Activated naive CD4-positive, alpha-beta T cell treated with anti-CD3 and anti-CD28 coated beads, Interleukin-2, amount 50 U/mL, for 72 hours (primary cell): ENCODE results near the gene TMPRSS13. TPM values are rescaled to one million over a fixed set of nuclear protein-coding genes. Genes with fewer than 3 reads are reported as not detected.
"Not testable (repeated sequence)": the region's sequence is repeated elsewhere in the genome, so short reads cannot be mapped to it uniquely, and the experiment has no call there.

Experiments
- ATAC-seq, 2 donors: fragments of 150-1000 bp; cut with Tn5 transposase; 2 replicates each; pipeline ENCODE4 v1.10.0; 2021; ENCODE audit warnings: mild to moderate bottlenecking in 2 of 2, moderate library complexity in 2 of 2
- DNase-seq, 2 donors: peaks; one replicate each; pipeline ENCODE4 v3.0.0; 2021 to 2022; ENCODE audit warnings: low spot score in 2 of 2
- H3K27ac Mint-ChIP-seq, 2 donors: one replicate each; pipeline ENCODE4 v1.8.0; 2022; ENCODE audit warnings: mild to moderate bottlenecking in 2 of 2, mixed read lengths in 2 of 2
- H3K36me3 Mint-ChIP-seq, 2 donors: one replicate each; pipeline ENCODE4 v1.8.0; 2022; ENCODE audit warnings: mixed read lengths in 2 of 2
- H3K9me3 Mint-ChIP-seq, 2 donors: one replicate each; pipeline ENCODE4 v1.8.0; 2022; ENCODE audit warnings: mixed read lengths in 2 of 2
- total RNA-seq, 2 donors: library from RNA; stranded (reverse); gene quantifications; one replicate each; pipeline ENCODE4 v1.2.3, GENCODE V29; 2022

The TMPRSS13 gene
- total RNA-seq, 2 donors from 2014 or later = 0.39 to 1.8 TPM

- peaks cover 0 to 5% of the 10 kb centered on the region in 2 donors for H3K36me3 Mint-ChIP-seq
- no peaks in the 10 kb centered on the region for H3K9me3 Mint-ChIP-seq
- DNase-seq (peak in 1 of 2 donors; percentile 48), ATAC-seq (peak; percentile 25 to 46)
- H3K27ac Mint-ChIP-seq = no peak overlapping the region
Measured at GRCh38 chr11:117875382-117876058, 53.7 kb downstream of the TMPRSS13 start.

GRCh38 chr11:117874910-117875381 lies 54.3 kb downstream of the TMPRSS13 start:
- ATAC-seq (peak in 1 of 2 donors; percentile 36), DNase-seq (no peak)
- Mint-ChIP-seq H3K36me3 (peaks cover 0 to 5% of the 10 kb centered on the region in 2 donors), H3K27ac (no peak overlapping the region), H3K9me3 (no peaks in the 10 kb centered on the region)

GRCh38 chr11:117874253-117874909 lies 54.8 kb downstream of the TMPRSS13 start:
- H3K36me3 Mint-ChIP-seq = peaks cover 0 to 5% of the 10 kb centered on the region in 2 donors
- DNase-seq = peak in 1 of 2 donors; percentile 47
- H3K9me3 Mint-ChIP-seq = no peaks in the 10 kb centered on the region
- H3K27ac Mint-ChIP-seq = no peak overlapping the region
- ATAC-seq = no peak

GRCh38 chr11:117873828-117874125 lies 55.4 kb downstream of the TMPRSS13 start:
- Mint-ChIP-seq H3K27ac (no peak overlapping the region), H3K36me3 (peaks cover 0 to 5% of the 10 kb centered on the region in 2 donors), H3K9me3 (no peaks in the 10 kb centered on the region)
- ATAC-seq = no peak
- peak in 1 of 2 donors; percentile 14 for DNase-seq

GRCh38 chr11:117872975-117873827 lies 56.0 kb downstream of the TMPRSS13 start:
- H3K27ac Mint-ChIP-seq = no peak overlapping the region
- peak in 1 of 2 donors; percentile 7 for DNase-seq
- peaks cover 0 to 5% of the 10 kb centered on the region in 2 donors for H3K36me3 Mint-ChIP-seq
- H3K9me3 Mint-ChIP-seq = no peaks in the 10 kb centered on the region
- no peak for ATAC-seq

- peak in 1 of 2 donors; percentile 48 for DNase-seq
- Mint-ChIP-seq H3K9me3 (no peaks in the 10 kb centered on the region), H3K36me3 (peaks cover 0 to 5% of the 10 kb centered on the region in 2 donors), H3K27ac (no peak overlapping the region)
- ATAC-seq = no peak
Measured at GRCh38 chr11:117872420-117872961, 56.7 kb downstream of the TMPRSS13 start.

- Mint-ChIP-seq H3K9me3 (no peaks in the 10 kb centered on the region), H3K36me3 (peaks cover 0 to 5% of the 10 kb centered on the region in 2 donors), H3K27ac (no peak overlapping the region)
- peak in 1 of 2 donors; percentile 44 for DNase-seq
- no peak for ATAC-seq
Measured at GRCh38 chr11:117871784-117872183, 57.4 kb downstream of the TMPRSS13 start.

- Mint-ChIP-seq H3K27ac (no peak overlapping the region), H3K36me3 (peaks cover 0 to 3% of the 10 kb centered on the region in 2 donors), H3K9me3 (no peaks in the 10 kb centered on the region)
- DNase-seq (peak in 1 of 2 donors; percentile 20), ATAC-seq (no peak)
Measured at GRCh38 chr11:117871160-117871559, 58.0 kb downstream of the TMPRSS13 start.

- DNase-seq (peak in 1 of 2 donors; percentile 33), ATAC-seq (no peak)
- no peak overlapping the region for H3K27ac Mint-ChIP-seq
- no peaks in the 10 kb centered on the region for H3K9me3 Mint-ChIP-seq
- H3K36me3 Mint-ChIP-seq = no peaks in the 10 kb centered on the region
Measured at GRCh38 chr11:117870103-117870952, 58.9 kb downstream of the TMPRSS13 start.

GRCh38 chr11:117869604-117870003 lies 59.6 kb downstream of the TMPRSS13 start:
- Mint-ChIP-seq H3K27ac (no peak overlapping the region), H3K36me3 (no peaks in the 10 kb centered on the region), H3K9me3 (no peaks in the 10 kb centered on the region)
- ATAC-seq (no peak), DNase-seq (no peak)

GRCh38 chr11:117868815-117869561 lies 60.2 kb downstream of the TMPRSS13 start:
- H3K27ac Mint-ChIP-seq = no peak overlapping the region

GRCh38 chr11:117868088-117868487 lies 61.1 kb downstream of the TMPRSS13 start:
- no peaks in the 10 kb centered on the region for H3K36me3 Mint-ChIP-seq
- no peaks in the 10 kb centered on the region for H3K9me3 Mint-ChIP-seq
- no peak overlapping the region for H3K27ac Mint-ChIP-seq
- ATAC-seq (no peak), DNase-seq (no peak)

More at GRCh38 chr11:117868815-117869561, 60.2 kb downstream of the TMPRSS13 start:
- DNase-seq (no peak), ATAC-seq (no peak)
- Mint-ChIP-seq H3K36me3 (no peaks in the 10 kb centered on the region), H3K9me3 (no peaks in the 10 kb centered on the region)

- Mint-ChIP-seq H3K27ac (no peak overlapping the region), H3K36me3 (no peaks in the 10 kb centered on the region), H3K9me3 (no peaks in the 10 kb centered on the region)
- ATAC-seq (no peak), DNase-seq (peak in 1 of 2 donors; percentile 30)
Measured at GRCh38 chr11:117866526-117866925, 62.7 kb downstream of the TMPRSS13 start.

GRCh38 chr11:117865546-117865945 lies 63.7 kb downstream of the TMPRSS13 start:
- not testable (repeated sequence) for H3K27ac Mint-ChIP-seq, H3K9me3 Mint-ChIP-seq, ATAC-seq, H3K36me3 Mint-ChIP-seq
- peak in 1 of 2 donors; percentile 14 for DNase-seq

- Mint-ChIP-seq H3K9me3 (no peaks in the 10 kb centered on the region), H3K27ac (no peak overlapping the region), H3K36me3 (no peaks in the 10 kb centered on the region)
- ATAC-seq (no peak), DNase-seq (no peak)
Measured at GRCh38 chr11:117863383-117863782, 65.8 kb downstream of the TMPRSS13 start.
